Muscle layer of colon (tissue), 2 donors: ENCODE data around the gene FILIP1L.

ENCODE experiments used
- H3K27ac ChIP-seq: one replicate; pipeline ENCODE4 v1.7.0; 2013; ENCODE audit warnings: low read depth, mild to moderate bottlenecking, low read length, moderate library complexity
- H3K27me3 ChIP-seq, 2 donors: one replicate each; pipeline ENCODE4 v1.7.0; 2013; ENCODE audit warnings: low read length in 2 of 2, mild to moderate bottlenecking in 2 of 2; ENCODE audit not compliant: insufficient read depth in 2 of 2, control insufficient read depth in 1 of 2
- H3K36me3 ChIP-seq: one replicate; pipeline ENCODE4 v1.7.0; 2013; ENCODE audit warnings: mild to moderate bottlenecking, low read length; ENCODE audit not compliant: insufficient read depth
- H3K4me1 ChIP-seq: one replicate; pipeline ENCODE4 v1.7.0; 2013; ENCODE audit warnings: mild to moderate bottlenecking, low read length; ENCODE audit not compliant: insufficient read depth
- H3K4me3 ChIP-seq, 2 donors: one replicate each; pipeline ENCODE4 v1.7.0; 2013; ENCODE audit warnings: low read length in 2 of 2, low read depth in 1 of 2, mild to moderate bottlenecking in 1 of 2, moderate library complexity in 1 of 2
- H3K9ac ChIP-seq: one replicate; pipeline ENCODE4 v1.7.0; 2013; ENCODE audit warnings: low read length
- H3K9me3 ChIP-seq: one replicate; pipeline ENCODE4 v1.7.0; 2013; ENCODE audit warnings: mild to moderate bottlenecking, low read length
- donor health status: abdominal sarcoma.
- donor health status: Adenocarcinoma of cecum.

FILIP1L gene

DNA sequence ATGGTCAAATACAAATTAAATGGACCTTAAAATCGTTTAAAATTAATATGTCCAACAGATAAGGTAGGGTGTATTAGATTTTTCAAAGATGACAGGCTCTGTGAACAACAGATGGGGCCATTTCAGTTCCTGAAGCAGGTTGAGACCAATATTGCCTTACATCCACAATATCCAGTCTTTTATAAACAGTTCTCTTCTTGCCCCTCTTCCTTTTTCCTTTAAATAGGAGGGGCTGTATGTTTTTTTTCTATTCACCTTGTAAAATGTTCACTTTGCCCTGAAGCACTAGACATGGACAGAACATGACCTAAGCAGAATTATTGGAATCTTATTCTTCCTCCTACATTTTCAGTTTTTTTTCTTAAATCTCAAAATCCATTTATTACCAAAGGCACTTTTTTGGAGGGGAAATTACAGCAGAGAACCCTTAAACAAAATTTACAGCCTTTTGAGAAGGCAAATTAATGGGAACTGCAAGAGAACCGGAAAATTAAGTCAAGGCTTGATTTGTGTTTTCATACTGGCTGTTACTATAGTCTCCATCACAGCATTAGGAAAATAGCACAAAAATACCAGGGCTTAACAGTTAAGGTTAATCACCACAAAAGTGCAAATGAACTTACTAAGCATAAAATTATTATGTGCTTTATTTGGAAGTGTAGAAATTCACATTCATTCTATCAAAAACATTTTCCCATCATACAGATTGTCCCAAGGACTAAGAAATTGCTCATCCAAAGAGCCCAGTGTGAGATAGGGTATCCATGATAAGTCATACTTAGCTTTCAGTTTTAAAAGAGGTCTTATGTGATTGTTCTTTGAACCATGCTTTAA is 240.8 kb downstream of the FILIP1L start:
- H3K4me1 ChIP-seq = peaks cover 49% of the 10 kb centered on the region
- peaks cover 10% of the 10 kb centered on the region for H3K36me3 ChIP-seq
- no peaks in the 10 kb centered on the region for H3K27me3 ChIP-seq
- peak overlapping the region; percentile 85 for H3K9ac ChIP-seq
- H3K4me3 ChIP-seq = peak overlapping the region; percentile 44 to 86
- H3K27ac ChIP-seq = peak overlapping the region; percentile 86
- H3K9me3 ChIP-seq = no peaks in the 10 kb centered on the region

DNA sequence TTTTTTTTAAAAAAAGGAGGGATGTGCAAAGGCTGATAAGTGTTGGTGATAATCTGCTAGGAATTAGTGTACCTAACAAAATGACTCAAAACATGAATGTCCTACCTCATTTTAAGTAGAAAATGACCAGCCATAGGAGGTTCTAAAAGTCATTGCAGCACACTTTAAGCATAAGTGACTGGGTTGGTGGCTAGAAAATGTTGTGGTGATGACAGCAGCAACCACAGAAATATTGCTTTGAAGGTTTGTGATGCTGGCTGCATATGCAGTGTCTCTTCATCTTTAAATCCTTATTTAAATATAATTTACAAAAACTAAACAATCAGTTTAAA is 241.4 kb downstream of the FILIP1L start:
- Histone ChIP-seq H3K9me3 (no peaks in the 10 kb centered on the region), H3K27ac (peak overlapping the region; percentile 86), H3K4me3 (peak overlapping the region; percentile 44 to 86), H3K9ac (peak overlapping the region; percentile 85), H3K27me3 (no peaks in the 10 kb centered on the region), H3K4me1 (peaks cover 55% of the 10 kb centered on the region), H3K36me3 (peaks cover 10% of the 10 kb centered on the region)

DNA sequence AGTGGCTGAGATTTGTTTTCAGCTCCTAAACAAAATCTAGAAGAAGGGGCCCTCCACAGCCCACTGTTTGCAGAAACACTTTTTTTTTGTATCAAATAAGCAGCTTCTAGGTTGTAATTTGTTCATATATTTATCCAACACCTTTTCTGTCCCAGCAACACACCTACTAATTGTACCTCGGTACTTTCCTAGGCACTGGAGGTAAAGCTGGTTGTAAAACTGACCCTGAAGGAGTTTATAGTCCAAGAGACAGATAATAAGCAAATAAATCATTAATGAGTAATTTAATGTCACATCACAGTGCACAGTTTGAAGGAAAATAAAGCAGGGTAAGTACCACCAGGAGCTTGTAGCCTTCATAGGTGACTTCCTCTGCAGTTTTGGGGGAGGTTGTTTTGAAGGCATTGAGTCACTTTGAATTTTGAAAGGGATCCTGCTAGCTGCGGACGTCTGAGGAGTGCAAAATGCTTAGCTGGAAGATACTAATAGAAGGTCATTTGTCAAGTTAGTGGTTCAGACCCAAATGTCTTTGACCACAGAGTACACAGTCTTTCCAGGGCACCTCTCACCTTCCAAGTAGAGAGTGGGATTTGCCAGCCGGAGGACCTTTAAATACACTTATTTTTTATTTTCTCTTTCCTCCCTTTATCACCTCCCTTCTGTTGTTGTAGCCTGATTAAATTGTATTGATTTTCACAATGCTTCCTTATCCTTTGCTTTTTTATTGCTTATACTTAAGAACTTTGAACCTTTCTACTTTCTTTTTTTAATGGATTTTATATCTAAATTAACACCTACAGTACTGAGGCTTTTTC is 242.9 kb downstream of the FILIP1L start:
- H3K27me3 ChIP-seq = no peaks in the 10 kb centered on the region
- peak overlapping the region; percentile 33 to 86 for H3K4me3 ChIP-seq
- H3K9me3 ChIP-seq = no peaks in the 10 kb centered on the region
- peak overlapping the region; percentile 40 for H3K27ac ChIP-seq
- H3K4me1 ChIP-seq = peaks cover 70% of the 10 kb centered on the region
- peaks cover 10% of the 10 kb centered on the region for H3K36me3 ChIP-seq
- H3K9ac ChIP-seq = peak overlapping the region; percentile 85

DNA sequence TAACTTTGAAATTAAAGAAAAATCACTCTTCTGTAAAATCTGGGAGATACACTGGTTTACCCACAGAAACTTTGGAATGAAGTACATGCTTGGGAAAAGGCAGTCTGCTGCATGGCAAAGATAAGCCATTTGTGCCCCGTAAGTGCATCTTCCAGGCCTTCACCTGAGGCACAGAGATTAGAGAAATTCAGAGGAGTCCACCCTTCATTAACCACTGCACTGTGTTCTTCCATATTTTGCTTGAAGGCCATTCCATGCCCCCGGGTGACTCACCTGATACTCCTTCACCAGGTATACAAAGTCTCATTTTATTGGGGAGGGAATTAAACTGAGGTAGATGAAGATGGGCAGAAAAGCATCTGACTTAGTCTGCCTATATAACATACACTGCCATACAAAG is 243.6 kb downstream of the FILIP1L start:
- no peak overlapping the region for H3K9ac ChIP-seq
- peak overlapping the region; percentile 40 for H3K27ac ChIP-seq
- H3K9me3 ChIP-seq = no peaks in the 10 kb centered on the region
- H3K27me3 ChIP-seq = no peaks in the 10 kb centered on the region
- peak overlapping the region in 1 of 2 donors; percentile 24 for H3K4me3 ChIP-seq
- peaks cover 10% of the 10 kb centered on the region for H3K36me3 ChIP-seq
- peaks cover 77% of the 10 kb centered on the region for H3K4me1 ChIP-seq

DNA sequence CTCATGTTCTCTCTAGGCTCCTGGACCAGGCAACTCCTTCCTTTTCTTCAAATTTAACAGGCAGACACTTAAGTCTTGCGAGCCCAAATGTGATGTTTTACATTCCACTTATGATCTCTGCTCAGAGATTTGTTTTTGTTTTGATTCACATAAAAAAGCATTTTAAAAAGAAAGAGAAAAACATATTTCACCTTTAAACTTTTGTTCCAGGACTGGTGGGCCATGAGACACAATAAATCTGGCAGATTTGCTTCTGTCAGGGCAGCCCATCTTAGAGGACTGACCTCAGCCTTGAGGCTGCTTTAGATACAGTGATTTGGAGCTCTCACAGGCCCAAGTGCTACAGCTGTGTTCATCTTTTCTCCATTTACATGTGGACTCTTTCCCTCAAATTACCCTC is 244.7 kb downstream of the FILIP1L start:
- Histone ChIP-seq H3K27me3 (no peaks in the 10 kb centered on the region), H3K9ac (no peak overlapping the region), H3K27ac (peak overlapping the region; percentile 54), H3K4me1 (peaks cover 84% of the 10 kb centered on the region), H3K9me3 (no peaks in the 10 kb centered on the region), H3K4me3 (peak overlapping the region in 1 of 2 donors; percentile 24), H3K36me3 (peaks cover 10% of the 10 kb centered on the region)

DNA sequence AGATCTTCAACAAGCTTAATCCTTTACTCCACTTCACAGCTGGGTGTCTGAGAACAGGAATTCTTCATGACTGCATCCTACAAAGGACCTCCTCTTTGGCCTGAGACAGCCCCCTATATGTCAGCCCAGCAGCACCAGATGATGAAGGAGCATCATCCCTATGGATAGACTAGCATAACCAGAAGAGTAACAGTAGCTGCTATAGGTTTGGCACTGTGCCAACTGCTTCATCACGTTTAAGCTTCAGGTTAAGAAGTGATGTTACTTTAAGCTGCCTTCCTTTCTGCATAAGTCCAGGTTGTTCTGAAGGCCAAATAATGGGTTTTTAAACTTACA is 246.0 kb downstream of the FILIP1L start:
- peak overlapping the region; percentile 25 for H3K27ac ChIP-seq

DNA sequence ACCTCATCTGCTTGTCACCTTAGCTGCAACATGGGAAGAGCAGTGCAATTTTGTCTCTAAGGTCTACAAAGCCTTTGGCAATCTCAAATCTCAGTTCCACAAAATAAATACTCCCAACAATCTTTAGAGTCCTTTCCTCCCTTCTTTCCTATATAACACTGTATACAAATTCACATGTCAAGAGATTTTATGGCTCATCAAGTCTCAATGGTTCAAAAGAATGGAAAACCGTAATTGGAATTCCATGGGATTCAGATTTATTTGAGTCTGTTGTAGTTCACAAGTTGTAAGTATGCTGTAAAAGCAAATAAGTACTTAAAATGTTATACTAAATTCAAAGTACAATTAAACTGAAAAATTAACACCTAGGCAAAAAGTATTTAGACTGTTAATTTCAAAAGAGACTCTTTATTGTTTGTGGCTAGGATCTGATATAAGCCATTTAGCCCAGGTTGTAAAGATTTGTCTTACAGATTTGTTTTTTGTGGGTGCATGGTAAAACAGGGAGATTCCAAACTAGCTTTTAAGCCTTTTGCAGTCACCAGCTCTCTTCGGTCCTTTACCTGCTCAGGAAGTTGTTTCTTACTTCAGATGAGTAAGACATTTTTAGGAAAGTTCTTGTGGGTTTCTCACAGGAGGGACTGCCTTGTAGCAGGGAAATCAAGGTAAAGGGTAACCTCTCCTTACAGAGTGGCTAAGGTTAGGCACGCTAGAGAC is 246.5 kb downstream of the FILIP1L start:
- H3K4me1 ChIP-seq = peaks cover 86% of the 10 kb centered on the region

More for the DNA sequence above, 246.0 kb downstream of the FILIP1L start:
- peaks cover 84% of the 10 kb centered on the region for H3K4me1 ChIP-seq
- no peaks in the 10 kb centered on the region for H3K9me3 ChIP-seq
- H3K36me3 ChIP-seq = peaks cover 10% of the 10 kb centered on the region
- H3K4me3 ChIP-seq = no peak overlapping the region
- H3K27me3 ChIP-seq = no peaks in the 10 kb centered on the region
- H3K9ac ChIP-seq = no peak overlapping the region

DNA sequence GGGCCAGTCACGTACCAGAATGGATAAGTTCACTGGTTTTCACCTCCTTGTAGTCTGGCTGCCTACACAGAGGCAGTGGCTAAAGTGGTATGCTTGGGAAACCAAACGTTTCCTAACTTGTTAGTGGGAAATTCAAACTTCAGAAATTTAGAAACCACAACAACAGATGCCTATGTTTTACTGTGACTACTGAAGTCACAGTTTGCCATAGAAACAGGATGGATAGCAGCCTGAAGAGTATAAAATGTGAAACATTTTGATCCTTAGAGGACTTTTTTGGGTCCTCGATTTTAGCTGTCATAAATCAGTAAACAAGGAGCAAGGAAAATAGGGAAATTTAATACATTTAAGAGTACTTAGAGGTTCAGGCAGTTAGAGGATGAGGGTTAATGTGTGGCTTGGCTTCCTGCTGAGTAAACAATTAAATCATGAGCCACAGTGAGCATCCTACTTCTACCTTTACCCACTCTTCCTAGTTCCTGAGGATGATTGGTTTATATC is 248.0 kb downstream of the FILIP1L start:
- Histone ChIP-seq H3K9ac (peak overlapping the region; percentile 2), H3K27me3 (no peaks in the 10 kb centered on the region), H3K9me3 (no peaks in the 10 kb centered on the region), H3K36me3 (peaks cover 22% of the 10 kb centered on the region), H3K27ac (peak overlapping the region; percentile 22), H3K4me1 (peaks cover 83% of the 10 kb centered on the region), H3K4me3 (no peak overlapping the region)

More for the DNA sequence above, 246.5 kb downstream of the FILIP1L start:
- H3K4me3 ChIP-seq = no peak overlapping the region
- H3K36me3 ChIP-seq = peaks cover 15% of the 10 kb centered on the region
- no peaks in the 10 kb centered on the region for H3K27me3 ChIP-seq
- no peak overlapping the region for H3K9ac ChIP-seq
- no peaks in the 10 kb centered on the region for H3K9me3 ChIP-seq
- peak overlapping the region; percentile 25 for H3K27ac ChIP-seq

DNA sequence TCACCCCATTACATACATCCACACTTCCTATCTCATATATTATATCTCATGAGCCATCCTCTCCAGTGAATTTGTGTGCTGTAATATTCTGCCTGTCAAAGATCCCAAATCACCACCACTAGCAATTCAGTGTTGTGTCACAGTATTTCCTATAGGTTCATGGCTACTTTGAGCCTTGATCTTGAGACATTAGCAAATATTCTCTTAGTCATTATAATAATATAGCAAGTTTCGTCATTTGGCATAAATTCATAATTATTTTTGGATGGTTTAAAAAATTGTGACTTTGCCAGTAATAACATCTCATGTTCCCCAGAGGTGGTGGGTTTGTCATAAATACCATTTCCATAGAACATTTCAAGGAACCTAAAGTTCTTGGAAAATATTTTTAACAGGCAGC is 249.0 kb downstream of the FILIP1L start:
- Histone ChIP-seq H3K4me3 (no peak overlapping the region), H3K4me1 (peaks cover 83% of the 10 kb centered on the region), H3K36me3 (peaks cover 18% of the 10 kb centered on the region), H3K27ac (no peak overlapping the region), H3K9ac (no peak overlapping the region), H3K27me3 (no peaks in the 10 kb centered on the region), H3K9me3 (no peaks in the 10 kb centered on the region)

DNA sequence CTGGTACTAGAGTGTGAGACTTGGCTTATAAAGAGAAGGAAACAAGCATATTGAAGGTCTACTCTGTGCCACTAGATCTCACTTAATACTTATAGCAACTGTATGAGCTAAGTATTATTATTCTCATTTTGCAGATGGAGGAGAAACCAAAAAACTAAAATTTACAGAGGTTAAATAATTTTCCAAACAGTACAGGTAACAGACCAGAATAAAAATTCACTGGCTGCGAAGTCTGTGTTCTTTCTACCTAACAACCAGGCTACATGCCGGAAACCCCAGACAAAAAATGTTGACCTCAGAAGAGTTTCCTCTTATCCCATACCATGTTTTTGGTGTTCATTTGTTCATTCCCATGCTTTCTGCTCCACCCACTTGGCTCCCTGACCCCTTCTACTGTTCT is 250.0 kb downstream of the FILIP1L start:
- Histone ChIP-seq H3K9me3 (no peaks in the 10 kb centered on the region), H3K27ac (no peak overlapping the region), H3K36me3 (peaks cover 14% of the 10 kb centered on the region), H3K4me3 (no peak overlapping the region), H3K27me3 (no peaks in the 10 kb centered on the region), H3K9ac (no peak overlapping the region), H3K4me1 (peaks cover 83% of the 10 kb centered on the region)

DNA sequence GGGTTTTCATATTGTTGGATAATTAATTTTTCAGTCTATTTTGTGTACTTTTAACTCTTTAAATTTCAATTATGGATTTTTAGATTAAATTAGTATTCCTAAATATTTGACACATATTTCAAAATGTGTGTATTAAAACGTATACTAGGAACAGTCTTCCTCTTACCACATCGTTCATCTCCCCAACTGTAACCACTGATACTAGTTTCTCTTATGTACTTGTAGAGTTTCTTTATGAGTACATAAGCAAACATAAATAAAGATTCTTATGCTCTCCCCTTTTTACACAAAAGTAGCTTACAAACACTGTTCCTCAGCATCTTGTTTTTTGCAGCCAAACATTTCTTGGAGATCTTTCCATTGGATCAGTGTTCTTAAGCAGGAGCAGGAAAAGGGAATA is 250.7 kb downstream of the FILIP1L start:
- Histone ChIP-seq H3K27ac (no peak overlapping the region), H3K4me1 (peaks cover 83% of the 10 kb centered on the region)

More for the DNA sequence above, 250.7 kb downstream of the FILIP1L start:
- Histone ChIP-seq H3K9ac (no peak overlapping the region), H3K27me3 (no peaks in the 10 kb centered on the region), H3K9me3 (no peaks in the 10 kb centered on the region), H3K36me3 (peaks cover 18% of the 10 kb centered on the region), H3K4me3 (no peak overlapping the region)
